Measurements from ENCODE around the gene ELL2. TPM values are rescaled to one million over a fixed set of nuclear protein-coding genes. Genes with fewer than 3 reads are reported as not detected.

The ELL2 gene
- total RNA-seq, 3 donors from 2014 or later (not counting 1 experiment from before 2014, with no cell fraction given): 52.8 to 78.2 (median 69.4) TPM

GRCh38 chr5:95921501-95921900 lies 40.1 kb downstream of the ELL2 start:
- H3K4me3 Mint-ChIP-seq: no peak overlapping the region
- WGBS (ENCODE audit: insufficient coverage): 98% methylated on average over 3 of the region's 3 CpGs
- Histone ChIP-seq H3K9me3 (ENCODE audit: control insufficient read depth, insufficient read depth, low read length) (no peaks in the 10 kb centered on the region), H3K27ac (ENCODE audit: low read length) (no peak overlapping the region), H3K4me1 (ENCODE audit: control insufficient read depth, insufficient read depth, low read length) (peaks cover 9% of the 10 kb centered on the region), H3K36me3 (ENCODE audit: control insufficient read depth, insufficient read depth, low read length) (no peaks in the 10 kb centered on the region), H3K4me3 (ENCODE audit: low read length) (no peak overlapping the region), H3K27me3 (ENCODE audit: control insufficient read depth, insufficient read depth, low read length) (no peaks in the 10 kb centered on the region)
- peaks cover 7 to 9% of the 10 kb centered on the region in 2 donors for H3K4me1 Mint-ChIP-seq
- no peak overlapping the region for H3K27ac Mint-ChIP-seq
- no peaks in the 10 kb centered on the region for H3K27me3 Mint-ChIP-seq (ENCODE audit: low read depth in 2 of 2)
- no peaks in the 10 kb centered on the region for H3K36me3 Mint-ChIP-seq
- TF ChIP-seq, protein P1, sequence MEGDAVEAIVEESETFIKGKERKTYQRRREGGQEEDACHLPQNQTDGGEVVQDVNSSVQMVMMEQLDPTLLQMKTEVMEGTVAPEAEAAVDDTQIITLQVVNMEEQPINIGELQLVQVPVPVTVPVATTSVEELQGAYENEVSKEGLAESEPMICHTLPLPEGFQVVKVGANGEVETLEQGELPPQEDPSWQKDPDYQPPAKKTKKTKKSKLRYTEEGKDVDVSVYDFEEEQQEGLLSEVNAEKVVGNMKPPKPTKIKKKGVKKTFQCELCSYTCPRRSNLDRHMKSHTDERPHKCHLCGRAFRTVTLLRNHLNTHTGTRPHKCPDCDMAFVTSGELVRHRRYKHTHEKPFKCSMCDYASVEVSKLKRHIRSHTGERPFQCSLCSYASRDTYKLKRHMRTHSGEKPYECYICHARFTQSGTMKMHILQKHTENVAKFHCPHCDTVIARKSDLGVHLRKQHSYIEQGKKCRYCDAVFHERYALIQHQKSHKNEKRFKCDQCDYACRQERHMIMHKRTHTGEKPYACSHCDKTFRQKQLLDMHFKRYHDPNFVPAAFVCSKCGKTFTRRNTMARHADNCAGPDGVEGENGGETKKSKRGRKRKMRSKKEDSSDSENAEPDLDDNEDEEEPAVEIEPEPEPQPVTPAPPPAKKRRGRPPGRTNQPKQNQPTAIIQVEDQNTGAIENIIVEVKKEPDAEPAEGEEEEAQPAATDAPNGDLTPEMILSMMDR (IDR thresholded peaks at IDR 0.05): no peak
- H3K9me3 Mint-ChIP-seq: no peaks in the 10 kb centered on the region
- no peak for DNase-seq
- intact Hi-C loops (cut with micrococcal nuclease): no loop called here
- no peak for ATAC-seq

DNA sequence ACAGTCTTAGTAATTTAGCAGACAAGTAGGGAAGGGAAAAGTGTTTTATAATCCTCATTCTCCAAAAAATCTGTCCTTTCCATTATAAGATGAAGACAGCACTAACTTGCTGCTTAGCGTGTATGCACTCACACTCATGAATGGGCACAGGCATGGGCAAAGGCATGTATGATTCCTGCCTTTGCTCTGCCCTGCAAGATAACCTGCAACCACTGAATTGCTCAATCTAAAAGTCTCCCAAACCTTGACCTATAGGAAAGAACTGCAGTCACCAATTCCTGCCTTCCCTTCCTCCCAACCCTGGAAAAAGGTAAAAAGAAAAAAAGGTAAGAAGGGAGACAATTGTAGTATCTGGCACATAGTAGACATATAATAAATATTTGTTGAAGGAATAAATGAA lies 40.8 kb downstream of the ELL2 start:
- Mint-ChIP-seq H3K27me3 (ENCODE audit: low read depth in 2 of 2) (no peaks in the 10 kb centered on the region), H3K4me3 (no peak overlapping the region), H3K27ac (peak overlapping the region in 1 of 2 donors; percentile 26), H3K4me1 (peaks cover 14 to 16% of the 10 kb centered on the region in 2 donors), H3K9me3 (no peaks in the 10 kb centered on the region), H3K36me3 (no peaks in the 10 kb centered on the region)
- Histone ChIP-seq H3K36me3 (ENCODE audit: control insufficient read depth, insufficient read depth, low read length) (no peaks in the 10 kb centered on the region), H3K4me1 (ENCODE audit: control insufficient read depth, insufficient read depth, low read length) (peaks cover 12% of the 10 kb centered on the region), H3K27me3 (ENCODE audit: control insufficient read depth, insufficient read depth, low read length) (no peaks in the 10 kb centered on the region), H3K9me3 (ENCODE audit: control insufficient read depth, insufficient read depth, low read length) (no peaks in the 10 kb centered on the region), H3K4me3 (ENCODE audit: low read length) (no peak overlapping the region), H3K27ac (ENCODE audit: low read length) (no peak overlapping the region)
- intact Hi-C loops (cut with micrococcal nuclease): no loop called here
- ATAC-seq (no peak), DNase-seq (no peak)
- WGBS (ENCODE audit: insufficient coverage): 90% methylated on average over 1 of the region's 1 CpG
- TF ChIP-seq, protein P1 (IDR thresholded peaks at IDR 0.05): no peak

GRCh38 chr5:95919658-95920057 lies 42.0 kb downstream of the ELL2 start:
- DNase-seq: no peak
- intact Hi-C loops (cut with micrococcal nuclease): no loop called here

More at GRCh38 chr5:95919658-95920057, 42.0 kb downstream of the ELL2 start:
- no peaks in the 10 kb centered on the region for H3K36me3 Mint-ChIP-seq
- H3K36me3 ChIP-seq (ENCODE audit: control insufficient read depth, insufficient read depth, low read length): no peaks in the 10 kb centered on the region
- no peaks in the 10 kb centered on the region for H3K9me3 ChIP-seq (ENCODE audit: control insufficient read depth, insufficient read depth, low read length)
- no peak overlapping the region for H3K4me3 ChIP-seq (ENCODE audit: low read length)
- H3K27ac ChIP-seq (ENCODE audit: low read length): no peak overlapping the region
- no peaks in the 10 kb centered on the region for H3K27me3 Mint-ChIP-seq (ENCODE audit: low read depth in 2 of 2)
- 100% methylated on average over 1 of the region's 2 CpGs for WGBS (ENCODE audit: insufficient coverage)
- H3K4me3 Mint-ChIP-seq: no peak overlapping the region
- no peak overlapping the region for H3K27ac Mint-ChIP-seq
- H3K4me1 Mint-ChIP-seq: peaks cover 21 to 22% of the 10 kb centered on the region in 2 donors
- no peak for ATAC-seq
- no peaks in the 10 kb centered on the region for H3K9me3 Mint-ChIP-seq
- peaks cover 12% of the 10 kb centered on the region for H3K4me1 ChIP-seq (ENCODE audit: control insufficient read depth, insufficient read depth, low read length)
- H3K27me3 ChIP-seq (ENCODE audit: control insufficient read depth, insufficient read depth, low read length): no peaks in the 10 kb centered on the region
- TF ChIP-seq, protein P1 (IDR thresholded peaks at IDR 0.05): no peak

Data from natural killer cell (primary cell).